H9 (cell line): ENCODE results near the gene AKAP1. TPM values are rescaled to one million over a fixed set of nuclear protein-coding genes. Genes with fewer than 3 reads are reported as not detected.

ENCODE experiments used
- DNase-seq: peaks from one replicate; pipeline ENCODE4 v3.0.0-alpha.2; 2017
- H2AFZ ChIP-seq: one replicate; pipeline ENCODE4 v1.6.1; 2013; ENCODE audit warnings: mild to moderate bottlenecking, low read length, control low read depth, moderate library complexity
- H2AK5ac ChIP-seq: 2 replicates; pipeline ENCODE4 v1.6.1; 2013; ENCODE audit warnings: low read length, control low read depth, mixed read lengths; ENCODE audit not compliant: insufficient read length
- H2BK120ac ChIP-seq: one replicate; pipeline ENCODE4 v1.6.1; 2013; ENCODE audit warnings: low read depth, mild to moderate bottlenecking, low read length, control low read depth, inconsistent platforms; ENCODE audit not compliant: poor library complexity, severe bottlenecking
- H2BK12ac ChIP-seq: 2 replicates; pipeline ENCODE4 v1.6.1; 2013; ENCODE audit warnings: low read length, control low read depth, mixed read lengths, low read depth; ENCODE audit not compliant: insufficient read length
- H2BK15ac ChIP-seq: 2 replicates; pipeline ENCODE4 v1.6.1; 2013; ENCODE audit warnings: low read depth, low read length, control low read depth
- H2BK20ac ChIP-seq: one replicate; pipeline ENCODE4 v1.6.1; 2013; ENCODE audit warnings: low read depth, mild to moderate bottlenecking, low read length, control low read depth, inconsistent platforms; ENCODE audit not compliant: poor library complexity, severe bottlenecking
- H2BK5ac ChIP-seq: 2 replicates; pipeline ENCODE4 v1.6.1; 2013; ENCODE audit warnings: low read length, control low read depth, mixed read lengths; ENCODE audit not compliant: insufficient read length
- H3K14ac ChIP-seq: 2 replicates; pipeline ENCODE4 v1.6.1; 2013; ENCODE audit warnings: low read length, control low read depth; ENCODE audit not compliant: insufficient read depth
- H3K18ac ChIP-seq: 2 replicates; pipeline ENCODE4 v1.6.1; 2013; ENCODE audit warnings: low read depth, mild to moderate bottlenecking, mixed read lengths, low read length, control low read depth; ENCODE audit not compliant: insufficient read length
- H3K23ac ChIP-seq: 2 replicates; pipeline ENCODE4 v1.6.1; 2013; ENCODE audit warnings: low read length, control low read depth, mixed read lengths, low read depth; ENCODE audit not compliant: insufficient read length
- H3K23me2 ChIP-seq: 2 replicates; pipeline ENCODE4 v1.6.1; 2013; ENCODE audit warnings: low read depth, mild to moderate bottlenecking, mixed read lengths, low read length, control low read depth; ENCODE audit not compliant: insufficient read length, poor library complexity, severe bottlenecking
- H3K27ac ChIP-seq: 2 replicates; pipeline ENCODE4 v1.5.1; 2013; ENCODE audit warnings: low read length, control low read depth, mixed read lengths, low read depth; ENCODE audit not compliant: insufficient read length
- H3K27me3 ChIP-seq: 2 replicates; pipeline ENCODE4 v1.6.1; 2013; ENCODE audit warnings: low read length, control low read depth, inconsistent platforms; ENCODE audit not compliant: insufficient read depth
- H3K4ac ChIP-seq: 2 replicates; pipeline ENCODE4 v1.6.1; 2013; ENCODE audit warnings: low read depth, mild to moderate bottlenecking, control low read depth, inconsistent platforms, low read length, moderate library complexity
- H3K4me1 ChIP-seq: 2 replicates; pipeline ENCODE4 v1.6.1; 2013; ENCODE audit warnings: low read length, control low read depth, inconsistent platforms; ENCODE audit not compliant: insufficient read depth
- H3K4me2 ChIP-seq: 2 replicates; pipeline ENCODE4 v1.6.1; 2013; ENCODE audit warnings: low read length, control low read depth, mixed read lengths; ENCODE audit not compliant: insufficient read length, insufficient read depth
- H3K56ac ChIP-seq: 2 replicates; pipeline ENCODE4 v1.6.1; 2013; ENCODE audit warnings: low read depth, mild to moderate bottlenecking, mixed read lengths, low read length, control low read depth; ENCODE audit not compliant: insufficient read length
- H3K79me1 ChIP-seq: 2 replicates; pipeline ENCODE4 v1.6.1; 2013; ENCODE audit warnings: low read depth, mild to moderate bottlenecking, moderate library complexity, low read length, control low read depth, inconsistent platforms; ENCODE audit not compliant: insufficient read depth, poor library complexity, severe bottlenecking
- H3K79me2 ChIP-seq: 2 replicates; pipeline ENCODE4 v1.6.1; 2013; ENCODE audit warnings: low read length, control low read depth, inconsistent platforms; ENCODE audit not compliant: insufficient read depth
- H3K9ac ChIP-seq: 2 replicates; pipeline ENCODE4 v1.6.1; 2013; ENCODE audit warnings: low read length, control low read depth, mixed read lengths; ENCODE audit not compliant: insufficient read length; ENCODE audit errors: extremely low read depth
- H3K9me3 ChIP-seq: one replicate; pipeline ENCODE4 v1.6.1; 2013; ENCODE audit warnings: low read depth, low read length, inconsistent platforms; ENCODE audit not compliant: control insufficient read depth
- H3T11ph ChIP-seq: one replicate; pipeline ENCODE4 v1.6.1; 2013; ENCODE audit warnings: mild to moderate bottlenecking, low read length, control low read depth, inconsistent platforms
- H4K20me1 ChIP-seq: one replicate; pipeline ENCODE4 v1.6.1; 2013; ENCODE audit not compliant: control insufficient read depth, insufficient read length, insufficient read depth
- H4K5ac ChIP-seq: 2 replicates; pipeline ENCODE4 v1.6.1; 2013; ENCODE audit warnings: low read depth, mild to moderate bottlenecking, mixed read lengths, low read length, control low read depth; ENCODE audit not compliant: insufficient read length
- H4K8ac ChIP-seq: replicated peaks from 2 replicates; pipeline ENCODE4 v1.6.1; 2013; ENCODE audit warnings: low read length, control low read depth, mixed read lengths, low read depth; ENCODE audit not compliant: insufficient read length
- H4K91ac ChIP-seq: 2 replicates; pipeline ENCODE4 v1.6.1; 2013; ENCODE audit warnings: low read depth, mild to moderate bottlenecking, moderate library complexity, mixed read lengths, low read length, control low read depth; ENCODE audit not compliant: insufficient read length
- H3K27ac Mint-ChIP-seq, 3 experiments: 2 replicates in 2 of 3; 3 replicates in 1 of 3; pipeline ENCODE4 v1.8.0; 2020 to 2021; ENCODE audit warnings: mixed read lengths in 3 of 3, mild to moderate bottlenecking in 1 of 3, moderate library complexity in 1 of 3
- H3K27me3 Mint-ChIP-seq: 2 replicates; pipeline ENCODE4 v1.8.0; 2021; ENCODE audit warnings: low read depth, mild to moderate bottlenecking, moderate library complexity, mixed read lengths
- H3K36me3 Mint-ChIP-seq, 3 experiments: 2 replicates in 2 of 3; 3 replicates in 1 of 3; pipeline ENCODE4 v1.8.0; 2020 to 2021; ENCODE audit warnings: low read depth in 3 of 3, mixed read lengths in 3 of 3; ENCODE audit not compliant: insufficient read depth in 1 of 3
- H3K4me1 Mint-ChIP-seq, 2 experiments: 2 replicates each; pipeline ENCODE4 v1.8.0; 2020; ENCODE audit warnings: mixed read lengths in 2 of 2
- H3K4me3 Mint-ChIP-seq, 2 experiments: 2 replicates in 1 of 2; 3 replicates in 1 of 2; pipeline ENCODE4 v1.8.0; 2020 to 2021; ENCODE audit warnings: mild to moderate bottlenecking in 2 of 2, mixed read lengths in 2 of 2, moderate library complexity in 1 of 2
- H3K9me3 Mint-ChIP-seq, 2 experiments: 2 replicates in 1 of 2; 3 replicates in 1 of 2; pipeline ENCODE4 v1.8.0; 2020; ENCODE audit warnings: mild to moderate bottlenecking in 2 of 2, mixed read lengths in 2 of 2, moderate library complexity in 1 of 2
- WGBS: extraction: QIAGEN DNeasy Blood & Tissue Kit; methylation state at CpG from one replicate; pipeline ENCODE4 v1.1.7; 2013; ENCODE audit warnings: missing lambda C conversion rate, low lambda C conversion rate, mixed read lengths; ENCODE audit not compliant: insufficient read length; ENCODE audit errors: extremely low coverage; 5-methylcytosine and 5-hydroxymethylcytosine counted together
- total RNA-seq: library from RNA; stranded (reverse); gene quantifications from 2 replicates; pipeline ENCODE4 v1.2.1, GENCODE V29; 2021
- TF ChIP-seq, protein P1 (sequence below): fragments of 200-600 bp; sonication (generic); conservative IDR thresholded peaks from 3 replicates; pipeline ENCODE4 v1.8.0; 2021; ENCODE audit warnings: antibody characterized with exemption, mild to moderate bottlenecking

The AKAP1 gene
- total RNA-seq, 1 experiment from 2014 or later: 61.2 TPM

DNA sequence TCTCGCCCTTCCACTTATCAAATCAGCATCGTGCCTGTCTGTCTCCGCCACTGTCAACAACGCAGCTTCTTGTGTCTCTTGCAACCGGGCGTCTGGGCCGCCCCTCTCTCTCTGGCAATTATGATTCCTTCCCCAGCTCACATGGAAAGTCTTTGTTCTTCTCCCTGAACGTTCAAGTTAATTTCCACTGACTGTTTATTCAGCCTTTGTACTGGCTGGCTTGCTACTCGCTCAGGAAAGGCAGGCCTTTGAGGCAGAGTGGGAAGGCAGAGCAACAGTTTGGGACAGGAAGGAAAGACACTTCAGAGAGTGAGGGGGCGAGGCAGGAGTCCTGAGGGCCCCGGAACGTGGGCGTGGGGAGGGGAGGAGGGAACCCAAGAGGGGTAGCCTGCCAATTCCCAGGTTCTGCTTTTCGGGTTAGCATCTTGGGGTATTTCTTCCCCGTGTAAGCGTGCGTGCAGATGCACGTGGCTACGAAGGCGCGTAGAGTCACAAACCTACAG lies 50.8 kb downstream of the AKAP1 start:
- H3K9me3 Mint-ChIP-seq: peaks cover 2 to 6% of the 10 kb centered on the region in 2 experiments; a peak in 3 of 5 replicates
- peaks cover 3% of the 10 kb centered on the region; the same call in 1 of the 2 replicates for H3K4me1 ChIP-seq
- H3K56ac ChIP-seq: no peak overlapping the region
- no peak overlapping the region for H3T11ph ChIP-seq
- H2BK120ac ChIP-seq: no peak overlapping the region
- no peak overlapping the region for H2BK20ac ChIP-seq
- H2BK12ac ChIP-seq: no peak overlapping the region
- no peak overlapping the region for H3K4me2 ChIP-seq
- no peak overlapping the region for H2AK5ac ChIP-seq
- H3K27ac Mint-ChIP-seq: peak overlapping the region; percentile 7 to 9 (median 8); a peak in 4 of 7 replicates
- no peak overlapping the region; the same call in 1 of the 2 replicates for H3K4ac ChIP-seq
- peak overlapping the region; percentile 25; the same call in 1 of the 2 replicates for H2BK15ac ChIP-seq
- peaks cover 0 to 10% (median 5%) of the 10 kb centered on the region in 3 experiments; a peak in 4 of 7 replicates for H3K36me3 Mint-ChIP-seq
- H3K9ac ChIP-seq: no peak overlapping the region
- no peak overlapping the region for H2AFZ ChIP-seq
- H3K27me3 Mint-ChIP-seq: no peaks in the 10 kb centered on the region; the same call in 1 of the 2 replicates
- H3K27me3 ChIP-seq: no peaks in the 10 kb centered on the region
- no peaks in the 10 kb centered on the region for H4K20me1 ChIP-seq
- H4K5ac ChIP-seq: no peak overlapping the region
- no peaks in the 10 kb centered on the region for H3K79me2 ChIP-seq
- H3K9me3 ChIP-seq: no peaks in the 10 kb centered on the region
- H3K4me3 Mint-ChIP-seq: no peak overlapping the region
- H3K14ac ChIP-seq: no peak overlapping the region
- H4K8ac ChIP-seq: no peak overlapping the region
- no peak overlapping the region for H3K18ac ChIP-seq
- H3K79me1 ChIP-seq: no peaks in the 10 kb centered on the region
- H4K91ac ChIP-seq: peak overlapping the region; percentile 54
- no peak for DNase-seq
- peaks cover 31 to 36% of the 10 kb centered on the region in 2 experiments for H3K4me1 Mint-ChIP-seq
- H3K27ac ChIP-seq: no peak overlapping the region
- H2BK5ac ChIP-seq: no peak overlapping the region
- TF ChIP-seq, protein P1, sequence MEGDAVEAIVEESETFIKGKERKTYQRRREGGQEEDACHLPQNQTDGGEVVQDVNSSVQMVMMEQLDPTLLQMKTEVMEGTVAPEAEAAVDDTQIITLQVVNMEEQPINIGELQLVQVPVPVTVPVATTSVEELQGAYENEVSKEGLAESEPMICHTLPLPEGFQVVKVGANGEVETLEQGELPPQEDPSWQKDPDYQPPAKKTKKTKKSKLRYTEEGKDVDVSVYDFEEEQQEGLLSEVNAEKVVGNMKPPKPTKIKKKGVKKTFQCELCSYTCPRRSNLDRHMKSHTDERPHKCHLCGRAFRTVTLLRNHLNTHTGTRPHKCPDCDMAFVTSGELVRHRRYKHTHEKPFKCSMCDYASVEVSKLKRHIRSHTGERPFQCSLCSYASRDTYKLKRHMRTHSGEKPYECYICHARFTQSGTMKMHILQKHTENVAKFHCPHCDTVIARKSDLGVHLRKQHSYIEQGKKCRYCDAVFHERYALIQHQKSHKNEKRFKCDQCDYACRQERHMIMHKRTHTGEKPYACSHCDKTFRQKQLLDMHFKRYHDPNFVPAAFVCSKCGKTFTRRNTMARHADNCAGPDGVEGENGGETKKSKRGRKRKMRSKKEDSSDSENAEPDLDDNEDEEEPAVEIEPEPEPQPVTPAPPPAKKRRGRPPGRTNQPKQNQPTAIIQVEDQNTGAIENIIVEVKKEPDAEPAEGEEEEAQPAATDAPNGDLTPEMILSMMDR: no peak
- peaks cover 2% of the 10 kb centered on the region for H3K23me2 ChIP-seq
- H3K23ac ChIP-seq: no peak overlapping the region
- no CpG with 5 or more reads among the region's 21 CpGs for WGBS
